ENCODE measurements around the gene DCUN1D1.
"Not testable (repeated sequence)": the region's sequence is repeated elsewhere in the genome, so short reads cannot be mapped to it uniquely, and the experiment has no call there.

- not testable (repeated sequence) for TF ChIP-seq POLR2A (IDR thresholded peaks at IDR 0.05; ENCODE audit: control extremely low read depth in 1 of 2, low read depth in 2 of 2, low read length in 2 of 2); NRF1 (IDR thresholded peaks at IDR 0.05; ENCODE audit: low read depth, low read length)
Measured at GRCh38 chr3:182993486-182994201, 13.3 kb upstream of the DCUN1D1 start.
